Skeletal muscle satellite cell (primary cell): ENCODE data around the gene MFSD11.
"Not testable (repeated sequence)": the region's sequence is repeated elsewhere in the genome, so short reads cannot be mapped to it uniquely, and the experiment has no call there.

Experiments used
- H3K27me3 ChIP-seq: 2 replicates; pipeline ENCODE4 v1.7.0; 2013; ENCODE audit warnings: low read length; ENCODE audit not compliant: control insufficient read depth, insufficient read depth
- H3K36me3 ChIP-seq: 2 replicates; pipeline ENCODE4 v1.7.0; 2013; ENCODE audit warnings: mild to moderate bottlenecking, control low read depth, low read length; ENCODE audit not compliant: insufficient read depth
- H3K4me1 ChIP-seq: 2 replicates; pipeline ENCODE4 v1.7.0; 2013; ENCODE audit warnings: low read length; ENCODE audit not compliant: control insufficient read depth, insufficient read depth
- H3K4me2 ChIP-seq: 2 replicates; pipeline ENCODE4 v1.7.0; 2013; ENCODE audit warnings: mild to moderate bottlenecking, low read length
- H3K4me3 ChIP-seq: 2 replicates; pipeline ENCODE4 v1.7.0; 2013; ENCODE audit warnings: low read length
- H3K9ac ChIP-seq: 2 replicates; pipeline ENCODE4 v1.7.0; 2013; ENCODE audit warnings: mild to moderate bottlenecking, low read depth, low read length, moderate library complexity
- H3K9me3 ChIP-seq: replicated peaks from 2 replicates; pipeline ENCODE4 v1.7.0; 2013; ENCODE audit warnings: mild to moderate bottlenecking, control low read depth, low read length

Gene MFSD11

GRCh38 chr17:76710863-76711611, 26.9 kb upstream of the MFSD11 start, which contains the start of gene MXRA7:
Gene MXRA7, minus strand, starts transcription at chr17:76710965. Its CDS starts 19 bp downstream, at chr17:76710946.
- peak within 1 kb of the TSS; percentile 90 for H3K4me2 ChIP-seq
- H3K4me3 ChIP-seq = peak within 1 kb of the TSS; percentile 78
- H3K36me3 ChIP-seq = peaks cover 36% of the 10 kb centered on the region
- no peaks in the 10 kb centered on the region for H3K9me3 ChIP-seq
- peak within 1 kb of the TSS; percentile 94 for H3K9ac ChIP-seq
- H3K4me1 ChIP-seq = peaks cover 46% of the 10 kb centered on the region
- no peaks in the 10 kb centered on the region for H3K27me3 ChIP-seq

DNA sequence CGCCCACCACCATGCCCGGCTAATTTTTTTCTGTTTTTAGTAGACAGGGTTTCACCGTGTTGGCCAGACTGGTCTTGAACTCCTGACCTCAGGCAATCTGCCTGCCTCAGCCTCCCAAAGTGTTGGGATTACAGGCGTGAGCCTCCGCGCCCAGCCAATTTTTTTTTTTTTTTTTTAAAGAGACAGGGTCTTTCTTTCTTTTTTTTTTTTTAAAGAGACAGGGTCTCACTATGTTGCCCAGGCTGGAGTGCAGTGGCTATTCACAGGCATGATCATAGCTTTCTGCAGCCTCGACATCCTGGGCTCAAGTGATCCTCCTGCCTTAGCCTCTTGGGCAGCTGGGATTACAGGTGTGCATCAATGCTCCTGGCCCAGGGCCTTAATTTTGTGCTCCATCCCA, 25.6 kb upstream of the MFSD11 start:
- H3K4me3 ChIP-seq, H3K27me3 ChIP-seq, H3K9me3 ChIP-seq, H3K9ac ChIP-seq, H3K4me2 ChIP-seq: not testable (repeated sequence)
- peaks cover 35% of the 10 kb centered on the region for H3K36me3 ChIP-seq
- peaks cover 53% of the 10 kb centered on the region for H3K4me1 ChIP-seq

DNA sequence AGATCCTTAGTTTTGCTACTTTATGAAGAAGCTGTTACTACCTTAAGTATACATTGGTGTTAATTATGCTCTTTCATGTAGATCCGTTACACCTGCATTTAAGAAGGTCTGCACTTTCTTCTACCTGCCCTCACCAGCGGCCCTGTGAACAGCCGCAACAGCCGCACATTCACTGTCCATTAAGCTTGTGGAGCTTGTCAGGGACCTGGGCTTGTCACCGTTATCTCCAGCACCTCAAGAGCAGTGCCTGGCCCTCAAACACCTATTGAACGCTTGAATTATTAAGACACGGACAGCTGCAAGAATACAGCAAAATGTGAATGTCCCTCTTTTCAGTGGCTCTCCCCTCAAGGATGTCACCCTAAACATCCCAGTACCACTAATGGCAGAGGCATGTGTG, 24.2 kb upstream of the MFSD11 start:
- Histone ChIP-seq H3K4me3 (no peak overlapping the region), H3K4me2 (no peak overlapping the region), H3K9me3 (no peaks in the 10 kb centered on the region), H3K27me3 (no peaks in the 10 kb centered on the region), H3K9ac (no peak overlapping the region), H3K36me3 (peaks cover 42% of the 10 kb centered on the region), H3K4me1 (peaks cover 42% of the 10 kb centered on the region)

GRCh38 chr17:76714336-76714735, 23.6 kb upstream of the MFSD11 start:
- H3K9me3 ChIP-seq = no peaks in the 10 kb centered on the region
- H3K27me3 ChIP-seq = no peaks in the 10 kb centered on the region
- H3K4me3 ChIP-seq = no peak overlapping the region
- no peak overlapping the region for H3K4me2 ChIP-seq
- peak overlapping the region; percentile 9 for H3K9ac ChIP-seq
- H3K36me3 ChIP-seq = peaks cover 48% of the 10 kb centered on the region
- peaks cover 39% of the 10 kb centered on the region for H3K4me1 ChIP-seq

GRCh38 chr17:76714822-76715495, 23.0 kb upstream of the MFSD11 start:
- Histone ChIP-seq H3K27me3 (no peaks in the 10 kb centered on the region), H3K4me3 (no peak overlapping the region), H3K4me1 (peaks cover 39% of the 10 kb centered on the region), H3K4me2 (peak overlapping the region; percentile 33), H3K9ac (peak overlapping the region; percentile 62), H3K9me3 (no peaks in the 10 kb centered on the region), H3K36me3 (peaks cover 54% of the 10 kb centered on the region)

- Histone ChIP-seq H3K27me3 (no peaks in the 10 kb centered on the region), H3K9ac (peak overlapping the region; percentile 62), H3K36me3 (peaks cover 59% of the 10 kb centered on the region), H3K4me2 (peak overlapping the region; percentile 33), H3K4me3 (no peak overlapping the region), H3K4me1 (peaks cover 39% of the 10 kb centered on the region), H3K9me3 (no peaks in the 10 kb centered on the region)
These were observed 22.5 kb upstream of the MFSD11 start for GRCh38 chr17:76715496-76715830.

DNA sequence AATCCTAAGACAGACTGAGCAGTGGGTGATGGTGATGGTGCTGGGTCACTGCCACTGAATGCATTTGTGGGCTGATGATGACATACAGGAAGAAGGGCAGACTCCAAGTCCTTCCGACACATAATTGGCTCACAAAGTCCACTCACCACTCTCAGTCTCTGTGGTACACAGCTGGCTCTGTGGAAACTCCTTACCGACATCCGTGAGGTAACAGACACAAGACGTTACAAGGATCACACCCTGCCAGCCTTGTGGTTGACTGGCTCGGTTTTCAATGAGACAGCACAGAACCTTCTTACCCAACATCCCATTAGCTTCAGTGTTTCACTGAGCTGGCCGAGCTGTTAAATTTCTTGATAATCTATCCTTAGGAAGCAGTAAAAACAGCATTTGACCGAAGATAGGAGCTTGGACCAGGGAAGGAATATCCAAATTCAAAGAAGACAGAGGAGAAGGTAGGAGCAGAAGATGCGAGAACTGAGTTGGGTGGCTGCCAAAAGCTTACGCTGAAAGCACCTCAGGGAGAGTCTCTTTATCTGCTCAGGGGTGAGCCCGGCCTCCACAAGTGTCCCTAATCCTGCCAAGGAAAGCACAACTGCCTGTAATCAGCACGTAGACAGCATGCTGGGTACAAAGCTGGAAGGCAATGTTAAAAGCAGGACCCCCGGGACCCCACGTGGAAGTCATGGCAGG, 21.6 kb upstream of the MFSD11 start:
- no peaks in the 10 kb centered on the region for H3K27me3 ChIP-seq
- H3K9me3 ChIP-seq = no peaks in the 10 kb centered on the region
- H3K4me3 ChIP-seq = peak overlapping the region; percentile 33
- peaks cover 35% of the 10 kb centered on the region for H3K4me1 ChIP-seq
- peak overlapping the region; percentile 83 for H3K9ac ChIP-seq
- peaks cover 68% of the 10 kb centered on the region for H3K36me3 ChIP-seq
- H3K4me2 ChIP-seq = peak overlapping the region; percentile 70

- Histone ChIP-seq H3K9ac (peak overlapping the region; percentile 83), H3K4me2 (peak overlapping the region; percentile 70), H3K4me3 (peak overlapping the region; percentile 33), H3K4me1 (peaks cover 30% of the 10 kb centered on the region), H3K27me3 (no peaks in the 10 kb centered on the region), H3K36me3 (peaks cover 73% of the 10 kb centered on the region), H3K9me3 (no peaks in the 10 kb centered on the region)
These were observed 21.1 kb upstream of the MFSD11 start for GRCh38 chr17:76716839-76717215.

DNA sequence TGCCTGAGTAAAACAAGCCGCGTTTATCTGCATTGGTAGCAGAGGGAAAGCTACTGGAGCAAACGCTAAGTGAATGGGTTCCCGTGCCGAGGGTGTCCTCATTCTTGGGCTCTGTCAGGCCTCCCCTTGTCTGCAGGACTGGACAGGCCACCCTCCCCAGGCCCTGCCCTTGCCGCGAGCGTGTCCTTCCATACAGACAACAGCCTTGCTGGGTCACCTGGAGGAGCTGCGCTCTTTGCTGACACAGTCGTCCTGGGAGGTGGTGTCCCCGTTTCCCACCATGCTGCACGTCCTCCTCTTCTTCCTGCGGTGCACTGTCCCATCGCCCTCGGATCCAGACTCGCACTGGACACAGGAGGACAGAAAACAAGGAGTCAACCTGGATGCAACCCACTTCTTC, 19.4 kb upstream of the MFSD11 start:
- H3K4me1 ChIP-seq = peaks cover 28% of the 10 kb centered on the region
- peaks cover 80% of the 10 kb centered on the region for H3K36me3 ChIP-seq
- no peak overlapping the region for H3K9ac ChIP-seq
- H3K9me3 ChIP-seq = no peaks in the 10 kb centered on the region
- no peak overlapping the region for H3K4me3 ChIP-seq
- H3K4me2 ChIP-seq = no peak overlapping the region
- no peaks in the 10 kb centered on the region for H3K27me3 ChIP-seq

DNA sequence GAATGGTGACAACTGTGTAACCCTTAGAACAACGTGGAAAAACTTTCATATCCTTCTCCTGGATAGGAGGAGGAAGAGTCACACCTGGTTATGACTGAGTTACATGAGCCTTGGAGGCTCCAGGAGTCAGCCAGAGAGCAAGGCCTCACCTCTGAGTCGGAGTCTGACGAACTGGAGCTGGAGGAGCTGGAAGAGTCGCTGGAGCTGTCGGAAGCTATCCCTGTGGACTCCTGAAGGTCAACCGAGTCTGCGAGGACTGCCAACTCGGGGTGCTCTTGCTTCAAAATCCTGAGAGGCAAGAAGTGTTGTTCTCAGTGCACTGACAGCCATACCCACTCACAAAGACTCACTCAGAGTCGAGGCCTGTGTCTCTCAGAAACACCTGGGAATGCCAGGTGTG, 17.7 kb upstream of the MFSD11 start:
- Histone ChIP-seq H3K9me3 (no peaks in the 10 kb centered on the region), H3K4me3 (no peak overlapping the region), H3K27me3 (no peaks in the 10 kb centered on the region), H3K4me1 (peaks cover 35% of the 10 kb centered on the region), H3K4me2 (no peak overlapping the region), H3K36me3 (peaks cover 80% of the 10 kb centered on the region), H3K9ac (no peak overlapping the region)

DNA sequence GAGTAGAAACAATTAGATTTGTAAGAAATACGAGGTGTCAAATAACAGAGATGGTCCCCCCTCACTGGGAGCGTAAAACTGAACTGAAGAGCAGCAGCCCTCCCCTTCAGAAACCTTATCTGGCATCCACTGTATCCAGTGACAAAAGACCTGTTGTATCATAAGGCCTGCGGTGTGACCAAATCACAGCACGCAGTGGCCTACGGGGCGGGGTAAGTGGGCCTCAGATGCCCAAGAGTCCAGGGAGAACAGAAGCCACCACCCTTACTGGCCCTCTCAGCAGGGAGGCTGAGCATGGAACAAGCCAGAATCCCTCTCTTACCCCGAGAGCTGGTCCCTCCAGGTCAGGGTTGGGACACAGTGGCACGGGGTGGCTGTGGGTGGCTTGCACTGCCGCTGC, 17.0 kb upstream of the MFSD11 start:
- Histone ChIP-seq H3K9ac (no peak overlapping the region), H3K27me3 (no peaks in the 10 kb centered on the region), H3K4me3 (no peak overlapping the region), H3K4me1 (peaks cover 30% of the 10 kb centered on the region), H3K4me2 (no peak overlapping the region), H3K36me3 (peaks cover 73% of the 10 kb centered on the region), H3K9me3 (no peaks in the 10 kb centered on the region)
